Lower leg skin (tissue), 3 donors: ENCODE measurements around the gene TPSD1.

Source experiments
- POLR2A ChIP-seq, 2 donors: fragments of 450-650 bp; IDR thresholded peaks; one replicate each; pipeline ENCODE4 v1.6.1; 2016 to 2017; ENCODE audit warnings: antibody characterized with exemption in 2 of 2, mild to moderate bottlenecking in 1 of 2, moderate library complexity in 1 of 2
- TF ChIP-seq, protein P1 (sequence below), 3 donors: fragments of 450-650 bp; IDR thresholded peaks; one replicate each; pipeline ENCODE4 v1.5.1; 2016; ENCODE audit warnings: antibody characterized with exemption in 3 of 3, mild to moderate bottlenecking in 3 of 3, moderate library complexity in 2 of 3

DNA sequence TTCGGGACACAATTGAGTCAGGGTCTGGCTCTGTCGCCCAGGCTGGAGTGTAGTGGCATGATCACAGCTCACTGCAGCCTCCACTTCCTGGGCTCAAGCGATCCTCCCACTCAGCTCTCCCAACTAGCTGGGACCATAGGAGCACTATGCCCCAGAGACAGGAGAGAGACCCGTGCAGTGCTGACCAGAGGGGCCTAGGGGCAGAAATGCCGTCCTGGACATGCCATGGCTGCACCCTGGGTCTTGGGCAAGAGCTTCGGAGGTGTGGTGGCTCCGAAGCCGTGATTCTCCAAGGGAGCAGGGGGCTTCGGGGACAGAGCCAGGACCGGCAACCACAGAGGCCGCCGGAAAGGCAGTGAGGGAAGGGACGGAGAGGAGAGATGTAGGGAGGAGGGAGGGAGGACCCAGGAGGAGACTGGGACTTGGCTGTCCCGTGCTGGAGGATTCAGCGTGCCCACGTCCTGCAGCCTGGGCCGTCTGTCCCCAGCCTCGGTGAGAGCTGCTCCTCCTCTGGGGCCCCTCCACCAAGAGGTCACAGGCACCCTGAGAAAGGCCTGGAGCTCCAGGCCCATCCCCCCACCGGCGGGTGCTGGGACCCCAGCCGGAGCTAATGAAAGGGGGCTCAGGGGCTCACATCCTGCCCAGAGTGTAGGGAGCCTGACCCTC lies 21.9 kb downstream of the TPSD1 start:
- TF ChIP-seq, protein P1, sequence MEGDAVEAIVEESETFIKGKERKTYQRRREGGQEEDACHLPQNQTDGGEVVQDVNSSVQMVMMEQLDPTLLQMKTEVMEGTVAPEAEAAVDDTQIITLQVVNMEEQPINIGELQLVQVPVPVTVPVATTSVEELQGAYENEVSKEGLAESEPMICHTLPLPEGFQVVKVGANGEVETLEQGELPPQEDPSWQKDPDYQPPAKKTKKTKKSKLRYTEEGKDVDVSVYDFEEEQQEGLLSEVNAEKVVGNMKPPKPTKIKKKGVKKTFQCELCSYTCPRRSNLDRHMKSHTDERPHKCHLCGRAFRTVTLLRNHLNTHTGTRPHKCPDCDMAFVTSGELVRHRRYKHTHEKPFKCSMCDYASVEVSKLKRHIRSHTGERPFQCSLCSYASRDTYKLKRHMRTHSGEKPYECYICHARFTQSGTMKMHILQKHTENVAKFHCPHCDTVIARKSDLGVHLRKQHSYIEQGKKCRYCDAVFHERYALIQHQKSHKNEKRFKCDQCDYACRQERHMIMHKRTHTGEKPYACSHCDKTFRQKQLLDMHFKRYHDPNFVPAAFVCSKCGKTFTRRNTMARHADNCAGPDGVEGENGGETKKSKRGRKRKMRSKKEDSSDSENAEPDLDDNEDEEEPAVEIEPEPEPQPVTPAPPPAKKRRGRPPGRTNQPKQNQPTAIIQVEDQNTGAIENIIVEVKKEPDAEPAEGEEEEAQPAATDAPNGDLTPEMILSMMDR (IDR thresholded peaks at IDR 0.05) = no peak
- no peak for TF ChIP-seq POLR2A (IDR thresholded peaks at IDR 0.05)
